GM12891 (cell line): ENCODE results near the gene PAQR8.

Source experiments
- POLR2A ChIP-seq: IDR thresholded peaks from 2 replicates; pipeline ENCODE4 v1.6.1; 2011; ENCODE audit warnings: low read depth, low read length, control low read depth
- POLR2AphosphoS5 ChIP-seq: IDR thresholded peaks from 2 replicates; pipeline ENCODE4 v1.6.1; 2011; ENCODE audit warnings: low read depth, low read length, control low read depth

DNA sequence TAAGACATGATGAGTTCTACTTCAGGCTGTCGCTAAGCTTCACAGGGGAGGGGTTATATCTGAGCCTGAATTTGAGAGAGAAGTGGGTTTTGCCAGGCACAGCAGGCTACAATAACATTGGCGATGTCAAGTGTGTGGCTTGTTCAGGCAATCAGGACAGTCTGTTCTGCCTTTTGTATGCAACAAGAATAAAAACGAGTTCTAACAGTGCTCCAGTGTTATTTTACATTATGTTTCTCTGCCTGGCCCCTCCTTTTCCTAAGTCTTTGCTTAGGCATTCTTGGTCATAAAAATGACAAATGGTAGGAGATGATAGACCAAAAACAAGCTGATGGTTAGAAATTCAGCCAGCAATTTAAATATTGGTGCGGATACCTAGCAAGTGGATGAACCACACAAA, 26.8 kb downstream of the PAQR8 start:
- TF ChIP-seq POLR2AphosphoS5, result no peak
- TF ChIP-seq POLR2A, result no peak
